HepG2 (cell line): ENCODE results near the gene CDC42EP1.

Experiments used
- CTCF ChIP-seq: sonication (generic); formaldehyde crosslinking; IDR thresholded peaks from 2 replicates; pipeline ENCODE4 v1.5.0; 2020; ENCODE audit warnings: mild to moderate bottlenecking, missing genetic modification reagents, moderate library complexity
- IRF1 ChIP-seq: sonication (generic); formaldehyde crosslinking; IDR thresholded peaks from 2 replicates; pipeline ENCODE4 v1.4.0; 2020; ENCODE audit warnings: low read depth, mild to moderate bottlenecking, missing genetic modification reagents
- POLR2A ChIP-seq, 2 experiments: IDR thresholded peaks; 2 replicates each; pipeline ENCODE4 v1.6.1; 2011; ENCODE audit warnings: low read depth in 2 of 2, low read length in 2 of 2, mild to moderate bottlenecking in 1 of 2, moderate library complexity in 1 of 2; ENCODE audit not compliant: insufficient read depth in 1 of 2
- SOX6 ChIP-seq, 2 experiments: fragments of 450-650 bp in 1 of 2; sonication (generic) in 1 of 2; formaldehyde crosslinking in 1 of 2; IDR thresholded peaks; 2 replicates each; pipeline versions ENCODE4 v1.4.0 to v1.6.1; 2017 to 2020; ENCODE audit warnings: antibody characterized with exemption in 1 of 2, mild to moderate bottlenecking in 1 of 2, missing genetic modification reagents in 1 of 2
- ZBTB10 ChIP-seq: sonication (generic); formaldehyde crosslinking; IDR thresholded peaks from 2 replicates; pipeline ENCODE4 v1.4.0; 2020; ENCODE audit warnings: missing genetic modification reagents, borderline replicate concordance
- ZNF549 ChIP-seq: sonication (generic); formaldehyde crosslinking; IDR thresholded peaks from 2 replicates; pipeline ENCODE4 v1.5.0; 2020; ENCODE audit warnings: missing genetic modification reagents
- ZNF687 ChIP-seq: sonication (generic); formaldehyde crosslinking; IDR thresholded peaks from 2 replicates; pipeline ENCODE4 v1.5.1; 2020; ENCODE audit warnings: mild to moderate bottlenecking, missing genetic modification reagents, moderate library complexity
- ZNF766 ChIP-seq: sonication (generic); formaldehyde crosslinking; IDR thresholded peaks from 2 replicates; pipeline ENCODE4 v1.5.0; 2020; ENCODE audit warnings: missing genetic modification reagents, borderline replicate concordance
- ZSCAN22 ChIP-seq: sonication (generic); formaldehyde crosslinking; IDR thresholded peaks from 2 replicates; pipeline ENCODE4 v1.4.0; 2020; ENCODE audit warnings: mild to moderate bottlenecking, missing genetic modification reagents
- TF ChIP-seq, protein P1 (sequence below), 2 experiments: IDR thresholded peaks; 2 replicates each; pipeline ENCODE4 v1.6.1; 2011 to 2012; ENCODE audit warnings: low read length in 2 of 2, borderline replicate concordance in 1 of 2, low read depth in 1 of 2, mild to moderate bottlenecking in 1 of 2, moderate library complexity in 1 of 2
- TF ChIP-seq, protein P2 (sequence below): sonication (generic); formaldehyde crosslinking; IDR thresholded peaks from 2 replicates; pipeline ENCODE4 v1.4.0; 2020; ENCODE audit warnings: missing genetic modification reagents
- TF ChIP-seq, protein P3 (sequence below): IDR thresholded peaks from 2 replicates; pipeline ENCODE4 v1.6.1; 2012; ENCODE audit warnings: inconsistent platforms

DNA sequence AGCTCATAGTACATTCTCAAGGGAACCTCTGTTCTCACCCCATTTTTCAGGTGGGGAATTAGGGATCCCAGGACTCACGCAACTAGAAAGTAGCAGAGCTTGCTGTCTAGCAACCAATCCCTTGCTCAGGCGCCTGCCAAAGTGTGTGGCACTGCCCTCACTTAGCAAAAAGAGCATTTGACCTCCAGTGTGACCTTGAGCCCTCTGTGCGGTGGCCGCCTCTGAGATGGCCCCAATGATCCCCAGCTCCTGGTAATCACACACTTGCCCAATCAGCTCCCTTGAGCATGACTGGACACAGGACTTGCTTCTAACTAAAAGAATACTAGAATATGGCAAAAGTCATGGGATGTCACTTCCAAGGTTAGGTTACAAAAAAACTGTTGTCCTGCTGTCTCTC is 22.2 kb downstream of the CDC42EP1 start:
- TF ChIP-seq, protein P1, sequence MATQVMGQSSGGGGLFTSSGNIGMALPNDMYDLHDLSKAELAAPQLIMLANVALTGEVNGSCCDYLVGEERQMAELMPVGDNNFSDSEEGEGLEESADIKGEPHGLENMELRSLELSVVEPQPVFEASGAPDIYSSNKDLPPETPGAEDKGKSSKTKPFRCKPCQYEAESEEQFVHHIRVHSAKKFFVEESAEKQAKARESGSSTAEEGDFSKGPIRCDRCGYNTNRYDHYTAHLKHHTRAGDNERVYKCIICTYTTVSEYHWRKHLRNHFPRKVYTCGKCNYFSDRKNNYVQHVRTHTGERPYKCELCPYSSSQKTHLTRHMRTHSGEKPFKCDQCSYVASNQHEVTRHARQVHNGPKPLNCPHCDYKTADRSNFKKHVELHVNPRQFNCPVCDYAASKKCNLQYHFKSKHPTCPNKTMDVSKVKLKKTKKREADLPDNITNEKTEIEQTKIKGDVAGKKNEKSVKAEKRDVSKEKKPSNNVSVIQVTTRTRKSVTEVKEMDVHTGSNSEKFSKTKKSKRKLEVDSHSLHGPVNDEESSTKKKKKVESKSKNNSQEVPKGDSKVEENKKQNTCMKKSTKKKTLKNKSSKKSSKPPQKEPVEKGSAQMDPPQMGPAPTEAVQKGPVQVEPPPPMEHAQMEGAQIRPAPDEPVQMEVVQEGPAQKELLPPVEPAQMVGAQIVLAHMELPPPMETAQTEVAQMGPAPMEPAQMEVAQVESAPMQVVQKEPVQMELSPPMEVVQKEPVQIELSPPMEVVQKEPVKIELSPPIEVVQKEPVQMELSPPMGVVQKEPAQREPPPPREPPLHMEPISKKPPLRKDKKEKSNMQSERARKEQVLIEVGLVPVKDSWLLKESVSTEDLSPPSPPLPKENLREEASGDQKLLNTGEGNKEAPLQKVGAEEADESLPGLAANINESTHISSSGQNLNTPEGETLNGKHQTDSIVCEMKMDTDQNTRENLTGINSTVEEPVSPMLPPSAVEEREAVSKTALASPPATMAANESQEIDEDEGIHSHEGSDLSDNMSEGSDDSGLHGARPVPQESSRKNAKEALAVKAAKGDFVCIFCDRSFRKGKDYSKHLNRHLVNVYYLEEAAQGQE (IDR thresholded peaks at IDR 0.05; ENCODE audit: borderline replicate concordance in 1 of 2, low read depth in 1 of 2, low read length in 2 of 2), result no peak
- TF ChIP-seq ZSCAN22 (CRISPR knock-in tag), result no peak
- no peak for TF ChIP-seq ZBTB10 (CRISPR knock-in tag)
- TF ChIP-seq, protein P2, sequence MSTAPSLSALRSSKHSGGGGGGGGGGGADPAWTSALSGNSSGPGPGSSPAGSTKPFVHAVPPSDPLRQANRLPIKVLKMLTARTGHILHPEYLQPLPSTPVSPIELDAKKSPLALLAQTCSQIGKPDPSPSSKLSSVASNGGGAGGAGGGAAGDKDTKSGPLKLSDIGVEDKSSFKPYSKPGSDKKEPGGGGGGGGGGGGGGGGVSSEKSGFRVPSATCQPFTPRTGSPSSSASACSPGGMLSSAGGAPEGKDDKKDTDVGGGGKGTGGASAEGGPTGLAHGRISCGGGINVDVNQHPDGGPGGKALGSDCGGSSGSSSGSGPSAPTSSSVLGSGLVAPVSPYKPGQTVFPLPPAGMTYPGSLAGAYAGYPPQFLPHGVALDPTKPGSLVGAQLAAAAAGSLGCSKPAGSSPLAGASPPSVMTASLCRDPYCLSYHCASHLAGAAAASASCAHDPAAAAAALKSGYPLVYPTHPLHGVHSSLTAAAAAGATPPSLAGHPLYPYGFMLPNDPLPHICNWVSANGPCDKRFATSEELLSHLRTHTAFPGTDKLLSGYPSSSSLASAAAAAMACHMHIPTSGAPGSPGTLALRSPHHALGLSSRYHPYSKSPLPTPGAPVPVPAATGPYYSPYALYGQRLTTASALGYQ (CRISPR knock-in tag), result no peak
- TF ChIP-seq ZNF549, result no peak
- TF ChIP-seq CTCF, result no peak
- no peak for TF ChIP-seq ZNF766 (CRISPR knock-in tag)
- no peak for TF ChIP-seq SOX6 (IDR thresholded peaks at IDR 0.05)
- TF ChIP-seq SOX6 (CRISPR knock-in tag; IDR thresholded peaks at IDR 0.05), result no peak
- no peak for TF ChIP-seq IRF1 (CRISPR knock-in tag)
- no peak for TF ChIP-seq POLR2A (IDR thresholded peaks at IDR 0.05; ENCODE audit: insufficient read depth in 1 of 2, low read depth in 2 of 2, low read length in 2 of 2)
- TF ChIP-seq, protein P3, sequence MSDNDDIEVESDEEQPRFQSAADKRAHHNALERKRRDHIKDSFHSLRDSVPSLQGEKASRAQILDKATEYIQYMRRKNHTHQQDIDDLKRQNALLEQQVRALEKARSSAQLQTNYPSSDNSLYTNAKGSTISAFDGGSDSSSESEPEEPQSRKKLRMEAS, result no peak
- no peak for TF ChIP-seq ZNF687
